Dermis blood vessel endothelial cell (primary cell): ENCODE results near the gene CDT1. TPM values are rescaled to one million over a fixed set of nuclear protein-coding genes. Genes with fewer than 3 reads are reported as not detected.
"Not testable (repeated sequence)": the region's sequence is repeated elsewhere in the genome, so short reads cannot be mapped to it uniquely, and the experiment has no call there.

Experiments used
- DNase-seq: peaks from one replicate; pipeline ENCODE4 v3.0.0; 2010
- total RNA-seq: library from RNA; depleted of rRNA; stranded (reverse); fragments of >200 nt; gene quantifications from 2 replicates; pipeline ENCODE4 v1.2.3, GENCODE V29; 2014

CDT1 gene
- total RNA-seq, 1 donor from 2014 or later, result 5.8 TPM

DNA sequence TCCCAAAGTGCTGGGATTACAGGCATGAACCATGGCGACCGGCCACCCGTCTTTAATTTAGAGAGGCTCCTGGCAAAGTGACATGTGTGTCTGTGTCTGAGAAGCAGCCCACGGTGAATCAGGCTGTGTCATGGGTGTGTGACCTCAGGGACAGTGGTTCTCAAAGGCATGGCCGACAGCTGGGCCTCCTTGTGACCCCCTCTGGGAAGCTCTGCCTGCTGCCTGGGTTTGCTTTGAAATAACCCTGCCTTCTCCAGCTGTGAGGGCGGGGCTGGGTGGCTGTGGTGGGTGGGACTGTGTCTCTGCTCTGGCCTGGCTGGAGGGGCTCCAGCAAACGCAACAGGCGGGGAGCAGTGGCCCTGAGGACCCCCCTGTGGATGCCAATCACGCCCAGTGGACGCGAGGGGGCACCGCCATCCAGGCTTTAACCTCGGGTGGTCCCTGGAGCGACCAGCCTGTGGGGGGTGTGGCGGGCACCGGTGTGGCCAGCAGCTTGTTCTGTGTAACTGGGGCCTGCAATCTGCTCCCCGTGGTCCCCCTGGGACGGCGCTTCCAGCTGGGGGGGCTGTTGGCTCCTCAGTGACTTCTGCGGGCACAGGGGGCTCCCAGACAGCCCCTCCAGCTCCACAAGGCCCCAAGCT is 16.9 kb downstream of the CDT1 start:
- DNase-seq, result no peak

DNA sequence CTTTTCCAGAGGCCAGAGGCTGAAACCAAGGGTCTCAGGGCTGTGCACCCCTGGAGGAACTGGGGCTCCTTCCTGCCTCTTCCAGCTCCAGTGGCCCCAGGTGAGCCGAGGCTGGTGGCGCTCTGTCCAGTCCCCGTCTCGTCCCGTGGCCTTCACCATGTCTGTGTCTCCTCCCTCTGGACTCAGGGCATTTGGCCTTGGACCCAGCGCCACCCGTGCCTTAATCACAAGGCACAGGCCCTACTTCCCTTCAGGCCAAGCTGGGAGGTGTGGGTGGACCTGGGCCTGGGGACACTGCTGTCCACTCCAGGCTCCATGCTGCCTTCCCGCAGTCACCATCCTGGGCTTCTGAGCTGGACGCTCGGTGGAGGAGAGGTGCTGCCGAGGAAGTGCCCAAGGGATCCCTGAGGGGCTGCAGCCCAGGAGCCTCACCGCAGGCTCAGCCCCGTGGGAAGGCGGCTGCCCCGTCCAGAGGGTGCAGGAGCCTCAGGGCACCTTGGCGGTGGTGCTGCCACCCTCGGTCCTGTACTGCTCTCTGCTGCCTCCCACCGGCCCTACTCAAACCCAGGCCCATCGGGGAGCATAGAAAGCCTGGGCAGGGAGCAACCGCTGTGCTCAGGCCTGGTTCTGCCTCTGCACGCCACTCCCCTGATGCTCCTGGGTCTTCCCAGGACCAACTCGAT is 17.7 kb downstream of the CDT1 start:
- DNase-seq, result no peak

DNA sequence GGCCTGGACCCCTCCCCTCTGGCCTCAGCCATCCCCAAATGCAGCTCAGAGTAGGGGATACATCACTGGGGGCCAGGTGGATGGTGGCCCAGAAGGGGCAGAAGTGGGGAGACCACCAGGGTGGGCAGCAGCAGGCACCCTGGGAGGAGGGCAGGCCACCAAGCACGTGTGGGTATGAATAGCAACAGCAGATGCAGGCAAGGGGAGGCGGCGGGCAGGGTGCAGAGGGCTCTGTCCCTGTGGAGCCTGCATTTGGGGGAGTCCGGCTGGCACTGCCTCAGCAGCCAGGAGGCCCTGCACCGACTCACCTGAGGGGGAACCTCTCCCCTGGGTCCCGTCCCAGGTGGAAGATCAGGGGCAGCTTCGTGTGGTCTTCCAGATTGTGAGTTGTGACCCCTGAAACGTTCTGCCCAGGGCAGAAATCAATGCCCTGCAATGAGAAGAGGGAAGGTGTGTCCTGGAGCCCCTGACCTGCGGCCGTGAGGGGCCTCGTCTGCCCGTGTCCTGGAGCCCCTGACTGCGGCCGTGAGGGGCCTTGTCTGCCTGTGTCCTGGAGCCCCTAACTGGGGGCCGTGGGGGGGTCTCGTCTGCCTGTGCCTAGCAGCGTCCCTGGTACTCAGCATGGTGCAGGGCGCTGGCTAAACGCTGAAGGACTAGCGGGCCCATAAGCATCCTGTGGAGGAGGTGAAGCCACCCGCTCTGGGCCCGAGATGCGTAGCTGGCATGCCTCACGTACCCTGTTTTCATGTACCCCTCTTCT is 18.9 kb downstream of the CDT1 start:
- DNase-seq, result no peak

DNA sequence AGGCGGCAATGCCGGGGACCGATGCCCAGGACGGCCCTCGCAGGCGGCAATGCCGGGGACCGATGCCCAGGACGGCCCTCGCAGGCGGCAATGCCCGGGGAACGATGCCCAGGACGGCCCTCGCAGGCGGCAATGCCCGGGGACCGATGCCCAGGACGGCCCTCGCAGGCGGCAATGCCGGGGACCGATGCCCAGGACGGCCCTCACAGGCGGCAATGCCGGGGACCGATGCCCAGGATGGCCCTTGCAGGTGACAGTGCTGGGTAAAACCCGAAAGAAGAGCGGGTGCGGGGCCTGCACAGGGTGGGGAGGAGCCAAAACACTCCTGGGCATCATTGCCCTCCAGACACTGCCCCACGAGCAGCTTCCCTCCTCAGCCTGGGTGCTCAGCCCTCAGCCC is 20.1 kb downstream of the CDT1 start:
- DNase-seq, result not testable (repeated sequence)

DNA sequence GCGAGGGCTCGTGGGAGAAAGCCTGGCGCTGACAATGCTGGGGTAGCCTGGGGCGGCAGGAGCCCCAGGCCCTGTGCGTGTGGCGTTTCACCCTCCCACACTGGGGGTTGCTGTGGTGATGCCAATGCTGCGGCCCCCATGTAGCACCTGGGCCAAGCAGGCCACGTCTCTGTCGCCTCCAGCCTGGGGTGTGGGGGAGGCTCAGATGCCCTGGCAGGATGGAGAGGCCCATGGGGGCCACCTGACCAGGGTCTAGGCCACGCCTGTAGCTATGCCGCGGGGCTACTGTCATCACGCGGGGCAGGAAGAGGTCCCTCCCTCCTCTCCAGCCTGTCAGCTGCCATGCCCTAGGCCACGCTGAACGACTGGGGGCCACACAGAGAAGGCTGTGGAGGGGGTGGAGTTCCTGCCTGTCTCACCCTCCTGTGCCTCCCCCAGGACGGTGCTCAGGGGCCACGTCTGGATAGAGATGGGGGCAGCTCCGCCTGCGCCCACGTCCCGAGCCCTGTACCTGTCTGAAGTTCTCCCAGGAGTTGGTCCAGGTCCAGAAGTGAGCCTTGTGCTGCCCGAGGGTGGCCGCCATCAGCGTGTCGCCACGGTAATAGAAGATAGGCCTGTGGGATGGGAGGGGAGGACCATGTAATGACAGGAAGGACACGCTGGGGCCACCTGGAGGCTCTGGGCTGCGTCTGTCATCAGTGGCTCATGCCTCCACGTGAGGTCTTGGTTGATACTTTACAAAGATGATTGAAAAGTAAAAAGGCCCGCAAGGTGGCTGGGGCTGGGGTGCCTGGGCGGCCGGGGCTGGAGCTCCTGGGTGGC is 20.9 kb downstream of the CDT1 start:
- no peak for DNase-seq

DNA sequence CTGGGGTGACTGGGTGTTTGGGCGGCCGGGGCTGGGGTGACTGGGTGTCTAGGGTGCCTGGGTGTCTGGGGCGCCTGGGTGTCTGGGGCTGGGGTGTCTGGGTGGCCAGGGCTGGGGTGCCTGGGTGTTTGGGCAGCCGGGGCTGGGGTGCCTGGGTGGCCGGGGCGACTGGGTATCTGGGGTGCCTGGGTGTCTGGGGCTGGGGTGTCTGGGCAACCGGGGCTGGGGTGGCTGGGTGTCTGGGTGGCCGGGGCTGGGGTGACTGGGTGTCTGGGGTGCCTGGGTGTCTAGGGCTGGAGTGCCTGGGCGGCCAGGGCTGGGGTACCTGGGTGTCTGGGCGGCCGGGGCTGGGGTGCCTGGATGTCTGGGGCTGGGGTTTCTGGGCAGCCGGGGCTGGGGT is 21.6 kb downstream of the CDT1 start:
- no peak for DNase-seq

DNA sequence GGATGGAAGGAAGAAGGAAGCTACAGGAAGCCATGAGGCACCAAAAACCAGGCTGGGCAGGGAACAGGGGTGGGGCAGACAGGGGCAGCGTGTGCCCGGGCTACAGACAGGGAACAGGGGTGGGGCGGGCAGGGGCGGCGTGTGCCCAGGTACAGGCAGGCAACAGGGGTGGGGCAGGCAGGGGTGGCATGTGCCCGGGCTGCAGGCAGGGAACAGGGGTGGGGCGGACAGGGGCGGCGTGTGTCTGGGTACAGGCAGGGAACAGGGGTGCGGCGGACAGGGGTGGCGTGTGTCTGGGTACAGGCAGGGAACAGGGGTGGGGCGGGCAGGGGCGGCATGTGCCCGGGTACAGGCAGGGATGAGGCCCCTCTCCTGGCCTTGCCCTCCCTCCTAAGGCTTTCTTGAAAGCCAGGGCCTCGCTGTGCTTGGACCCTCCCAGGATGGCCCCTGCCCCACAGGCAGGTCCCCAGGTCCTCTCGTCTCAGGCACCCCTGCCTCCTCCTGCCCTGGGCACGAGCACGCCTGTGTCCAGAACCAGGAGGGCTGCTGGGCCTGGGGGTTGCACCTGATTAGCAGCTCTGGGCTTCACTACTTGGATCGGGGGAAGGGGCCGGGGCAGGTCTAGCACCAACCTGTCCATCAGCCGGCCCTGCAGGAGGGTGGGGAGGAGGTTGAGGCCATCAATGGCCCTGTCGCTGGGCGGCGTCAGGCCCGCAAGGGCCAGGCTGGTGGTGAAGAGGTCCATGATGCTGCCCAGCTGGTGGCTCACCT is 22.7 kb downstream of the CDT1 start:
- no peak for DNase-seq

DNA sequence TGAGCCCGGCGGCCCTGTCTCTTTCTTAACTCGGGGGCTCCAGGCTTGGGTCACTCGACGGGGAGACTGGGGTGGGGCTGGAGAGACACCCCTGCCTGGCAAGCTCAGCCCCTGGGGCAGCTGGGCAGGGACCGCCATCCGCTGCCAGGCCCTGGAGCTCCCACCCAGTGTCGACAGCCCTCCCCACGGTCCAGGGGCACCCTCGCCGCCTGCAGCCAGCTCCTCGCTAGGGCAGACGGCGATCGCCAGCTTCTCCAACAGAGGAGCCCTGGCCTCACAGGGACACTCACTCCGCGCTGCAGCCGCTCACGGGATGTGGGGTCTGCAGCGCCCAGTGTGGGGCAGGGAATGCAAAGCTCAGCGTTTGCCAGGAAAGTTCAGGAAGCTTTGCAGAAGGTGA is 24.1 kb downstream of the CDT1 start:
- no peak for DNase-seq

DNA sequence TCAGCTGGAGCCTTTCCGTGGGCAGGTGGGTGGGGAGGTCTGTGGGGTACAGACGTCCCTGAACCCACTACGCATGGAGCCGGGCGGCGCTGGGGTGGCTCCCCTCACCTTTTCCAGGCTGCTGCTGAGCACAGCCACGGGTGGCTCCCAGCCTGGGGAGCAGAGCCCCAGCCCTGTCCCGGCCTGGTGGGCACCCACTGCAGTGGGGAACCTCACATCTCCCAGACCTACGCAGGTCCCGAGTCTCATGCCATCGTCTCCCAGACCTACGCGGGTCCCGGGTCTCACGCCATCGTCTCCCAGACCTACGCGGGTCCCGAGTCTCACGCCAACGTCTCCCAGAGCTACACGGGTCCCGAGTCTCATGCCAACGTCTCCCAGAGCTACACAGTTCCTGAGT is 25.1 kb downstream of the CDT1 start:
- DNase-seq, result no peak

DNA sequence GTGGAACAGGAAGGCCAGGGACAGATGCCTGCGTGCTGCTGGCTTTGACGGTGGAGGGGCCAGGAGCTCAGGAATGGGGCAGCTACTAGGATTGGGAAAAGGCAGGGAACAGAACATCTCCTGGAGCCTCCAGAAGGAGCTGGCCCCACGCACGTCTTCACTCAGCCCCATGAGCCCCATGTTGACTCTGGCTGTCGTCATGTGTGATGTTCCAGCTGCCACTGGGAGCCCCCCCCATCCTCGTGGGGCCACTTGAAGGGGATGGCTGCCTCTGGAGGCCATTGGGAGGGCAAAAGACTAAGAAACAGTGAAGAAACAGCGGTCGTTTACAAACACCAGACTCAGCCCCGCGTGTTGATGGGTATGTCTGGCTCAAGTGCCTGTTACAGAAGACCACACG is 26.7 kb downstream of the CDT1 start:
- no peak for DNase-seq

DNA sequence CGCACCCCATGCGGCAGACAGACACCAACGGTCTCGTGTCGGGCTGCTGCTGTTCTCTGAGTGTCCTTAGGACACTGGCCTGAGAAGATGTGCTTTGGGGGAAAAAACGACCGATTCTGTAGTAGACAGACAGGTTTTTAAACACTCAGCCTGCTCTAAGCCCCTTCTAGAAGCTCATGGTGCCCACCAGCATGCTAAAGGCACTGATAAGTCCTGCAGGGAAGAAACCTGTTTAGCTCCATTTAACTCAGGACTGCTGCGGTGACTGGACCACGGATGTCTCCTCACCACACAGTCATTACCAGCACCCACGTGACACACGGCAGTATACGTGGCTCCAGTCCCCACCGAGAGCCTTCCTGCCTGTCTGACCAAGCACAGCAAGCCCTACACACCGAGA is 27.2 kb downstream of the CDT1 start:
- no peak for DNase-seq

DNA sequence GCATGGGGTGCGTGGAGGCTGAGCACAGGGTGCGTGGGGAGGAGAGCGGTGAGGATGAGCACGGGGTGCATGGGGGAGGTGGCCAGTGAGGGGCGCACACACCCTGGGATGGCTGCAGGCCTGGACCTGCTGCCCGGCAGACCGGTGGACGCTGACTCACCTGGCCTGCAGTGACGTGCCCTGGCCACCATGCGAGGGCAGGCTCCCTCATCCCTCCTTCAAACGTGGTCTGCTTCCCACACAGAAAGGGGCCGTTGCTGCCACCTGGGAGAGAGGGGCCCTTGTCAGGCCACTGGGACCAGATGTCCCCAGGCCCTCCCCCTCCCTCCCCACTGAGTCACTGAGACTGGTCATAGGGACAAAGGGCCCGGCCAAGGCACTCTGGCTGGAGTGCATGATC is 28.2 kb downstream of the CDT1 start:
- DNase-seq, result no peak

DNA sequence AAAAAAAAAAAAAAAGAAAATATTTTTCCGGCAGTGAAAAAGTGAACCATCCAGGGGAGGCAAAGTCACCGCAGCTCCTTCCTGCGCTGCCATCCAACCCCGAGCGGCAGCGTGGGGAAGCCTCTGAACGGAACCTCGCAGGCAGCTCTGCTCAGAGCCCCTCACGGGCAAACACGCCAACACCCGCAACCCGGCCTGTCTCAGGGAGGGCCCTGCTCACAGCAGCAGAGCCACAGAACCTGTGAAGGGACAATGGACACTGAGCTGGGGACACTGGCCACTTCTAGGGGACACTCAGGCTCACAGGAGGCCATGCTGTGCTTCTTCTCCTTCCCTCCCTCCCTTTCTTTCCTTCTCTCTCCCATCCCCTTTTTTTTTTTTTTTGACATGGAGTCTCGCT is 29.5 kb downstream of the CDT1 start:
- no peak for DNase-seq

DNA sequence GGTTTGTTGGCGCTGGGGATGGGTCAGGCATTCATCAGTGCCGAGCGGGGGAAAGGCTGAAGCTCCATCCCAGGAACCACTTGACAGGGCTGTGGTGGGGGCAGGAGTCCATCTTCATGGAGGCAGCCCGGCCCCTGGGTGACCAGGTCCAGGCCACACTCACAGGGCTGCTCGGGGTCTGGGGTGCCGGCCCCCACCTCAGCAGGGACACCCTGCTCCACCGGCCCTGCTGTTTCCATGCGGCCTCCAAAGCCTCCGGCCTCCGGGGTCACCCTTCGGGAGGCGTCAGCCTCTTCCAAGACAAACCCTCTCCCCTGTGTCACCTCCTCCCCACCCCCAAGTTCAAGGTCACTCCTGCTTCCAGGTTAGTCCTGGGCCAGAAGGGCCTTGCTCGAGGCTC is 31.1 kb downstream of the CDT1 start:
- DNase-seq, result no peak

DNA sequence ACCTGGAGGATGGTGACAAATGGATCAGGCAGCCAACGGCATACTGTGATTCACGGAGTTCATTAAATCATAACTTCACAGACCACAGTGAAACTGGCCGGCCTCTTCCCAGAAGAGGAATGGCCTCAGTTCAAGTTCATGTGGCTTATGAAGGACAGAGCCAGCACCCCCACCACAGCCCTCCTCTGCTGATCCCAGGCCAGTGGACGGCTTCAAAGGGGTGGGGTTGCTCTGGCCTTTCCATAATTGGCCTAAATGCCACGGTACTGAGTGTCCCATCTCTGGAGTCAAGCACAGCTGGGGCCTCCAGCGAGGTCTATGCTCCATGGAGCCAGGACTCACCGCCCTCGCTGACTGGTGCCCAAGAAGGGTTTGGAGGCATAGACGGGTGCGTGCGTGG is 31.8 kb downstream of the CDT1 start:
- no peak for DNase-seq

DNA sequence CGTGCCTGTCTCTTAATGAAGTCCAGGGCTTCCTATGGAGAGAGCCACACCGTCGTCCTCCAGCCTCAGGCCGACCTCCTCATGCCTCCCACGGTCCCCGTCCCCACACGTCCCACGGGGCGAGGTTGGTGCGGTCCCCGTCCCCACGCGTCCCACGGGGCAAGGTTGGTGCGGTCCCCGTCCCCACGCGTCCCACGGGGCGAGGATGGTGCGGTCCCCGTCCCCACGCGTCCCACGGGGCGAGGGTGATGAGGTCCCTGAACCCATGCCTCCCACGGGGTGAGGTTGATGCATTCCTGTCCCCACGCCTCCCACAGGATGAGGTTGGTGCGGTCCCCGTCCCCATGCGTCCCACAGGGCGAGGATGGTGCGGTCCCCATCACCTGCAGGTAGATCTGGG is 32.2 kb downstream of the CDT1 start:
- no peak for DNase-seq

DNA sequence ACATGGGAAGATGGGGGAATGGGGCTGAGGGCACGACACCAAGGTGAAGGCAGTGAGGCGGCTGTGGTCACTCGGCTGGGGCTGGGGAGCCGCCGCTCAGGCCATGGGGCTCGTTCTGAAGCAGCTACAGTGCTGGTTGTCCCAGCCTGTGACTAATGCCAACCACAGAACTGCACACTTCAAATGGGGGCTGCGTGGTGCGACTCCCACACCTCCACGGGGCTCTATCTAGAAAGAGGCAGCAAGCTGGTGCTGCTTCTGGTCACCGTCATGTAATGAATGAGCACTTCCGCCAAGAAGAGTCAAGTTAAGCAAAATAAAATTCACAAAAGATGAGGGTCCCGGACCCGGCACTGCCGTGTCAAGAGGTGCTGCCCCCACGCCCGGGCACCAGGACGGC is 33.2 kb downstream of the CDT1 start:
- DNase-seq, result no peak

DNA sequence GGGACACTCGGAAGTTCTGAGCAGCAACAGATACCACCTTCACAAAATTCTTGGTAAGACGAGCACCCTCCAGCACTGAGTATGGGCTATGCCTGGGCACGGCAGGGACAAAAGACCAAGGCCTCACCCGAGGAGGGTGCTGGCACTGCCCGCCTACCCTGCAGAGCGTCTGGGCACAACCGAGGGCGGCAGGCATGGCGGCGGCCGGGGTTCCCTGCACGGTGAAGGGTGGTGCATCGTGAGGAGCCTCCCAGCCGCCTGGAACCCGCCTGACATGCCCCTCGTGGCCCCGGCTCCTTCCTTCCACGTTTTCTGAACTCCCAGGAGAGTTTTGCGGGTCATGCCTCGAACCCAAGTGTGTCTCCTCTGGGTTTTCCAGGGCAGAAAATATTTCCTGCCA is 34.2 kb downstream of the CDT1 start:
- no peak for DNase-seq

DNA sequence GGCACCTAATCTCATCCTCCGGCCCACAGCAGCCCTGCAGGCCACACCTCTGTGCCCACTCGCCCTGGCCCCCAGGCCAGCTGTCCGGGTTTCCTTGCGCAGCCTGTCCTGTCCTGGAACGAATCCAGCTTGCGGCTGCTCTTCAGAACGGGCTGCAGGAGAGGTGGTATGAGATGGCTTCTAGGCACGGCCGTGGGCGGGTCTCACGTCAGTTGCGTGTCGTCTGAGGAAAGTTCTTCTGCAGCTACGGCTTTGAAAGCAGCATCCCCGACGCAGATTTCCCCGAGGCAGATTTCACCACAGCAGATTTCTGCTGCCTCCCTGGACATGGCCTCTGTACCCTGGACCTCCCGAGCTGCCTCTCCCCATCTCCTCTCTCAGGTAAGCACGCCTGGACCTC is 35.0 kb downstream of the CDT1 start:
- DNase-seq, result no peak

DNA sequence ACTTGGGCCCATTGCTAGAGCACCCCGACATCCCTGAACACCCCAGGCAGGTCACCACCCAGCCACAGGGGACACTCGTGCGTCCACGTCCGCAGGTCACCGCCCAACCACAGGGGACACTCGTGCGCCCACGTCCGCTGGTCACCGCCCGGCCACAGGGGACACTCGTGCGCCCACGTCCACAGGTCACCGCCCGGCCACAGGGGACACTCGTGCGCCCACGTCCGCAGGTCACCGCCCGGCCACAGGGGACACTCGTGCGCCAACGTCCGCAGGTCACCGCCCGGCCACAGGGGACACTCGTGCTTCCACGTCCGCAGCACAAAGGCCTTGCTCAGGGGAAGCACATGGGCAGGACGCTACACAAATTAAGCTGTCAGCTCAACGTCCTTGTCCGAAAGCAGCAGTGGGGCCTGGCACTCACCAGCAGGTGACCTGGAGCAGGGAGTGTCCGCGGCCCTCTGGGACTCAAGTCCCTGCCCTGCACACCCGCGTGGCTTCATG is 35.5 kb downstream of the CDT1 start:
- DNase-seq, result no peak

DNA sequence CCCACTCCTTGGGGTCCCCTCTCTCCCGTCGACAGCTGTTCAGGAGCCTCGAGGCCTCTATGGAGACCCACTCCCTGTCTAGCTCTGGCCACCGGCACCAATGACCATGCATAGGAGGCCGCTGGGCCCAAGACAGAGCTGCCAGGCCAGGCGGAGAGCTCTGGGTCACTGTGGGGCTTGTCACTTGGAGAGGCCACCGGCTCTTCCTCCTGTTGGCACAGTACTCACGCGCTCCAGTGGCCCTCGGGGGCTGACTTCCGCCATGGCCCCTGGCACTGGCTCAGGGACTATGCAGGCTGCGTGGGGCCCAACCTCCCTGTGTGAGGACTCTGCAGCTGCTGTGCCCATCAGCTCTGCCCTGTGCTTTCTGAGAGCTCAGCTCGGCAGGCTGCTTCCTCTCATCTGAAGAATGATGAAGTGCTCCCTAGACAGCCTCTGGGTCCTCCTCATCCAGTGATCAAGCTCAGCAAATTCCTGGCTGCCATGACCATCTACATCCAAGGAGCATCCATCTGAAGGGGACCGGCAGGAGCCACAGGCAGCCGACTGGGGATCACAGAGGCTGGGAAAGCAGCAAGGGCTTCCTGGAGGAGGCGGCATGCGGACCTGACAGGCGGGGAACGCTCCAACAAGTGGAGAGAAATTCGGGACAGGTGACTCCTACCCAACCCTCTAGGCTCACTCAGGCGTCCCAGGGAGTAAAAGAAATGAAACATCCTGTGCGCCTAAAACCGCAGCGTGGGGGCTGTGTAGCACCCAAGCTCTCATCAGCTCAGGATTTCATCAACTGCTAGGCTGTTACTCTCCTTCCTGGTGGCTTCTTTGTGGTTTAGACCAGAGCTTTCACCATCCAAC is 36.4 kb downstream of the CDT1 start:
- no peak for DNase-seq
